HG03039 (cell line): ENCODE data around the gene C19orf53.

Source experiments
- ATAC-seq: cut with Tn5 transposase; IDR thresholded peaks from one replicate; pipeline ENCODE4 v1.9.1; 2021; ENCODE audit warnings: mild to moderate bottlenecking, moderate library complexity; ENCODE audit not compliant: unreplicated experiment

The C19orf53 gene

GRCh38 chr19:13795595-13796300, 21.5 kb downstream of the C19orf53 start:
- ATAC-seq: peak; percentile 19

DNA sequence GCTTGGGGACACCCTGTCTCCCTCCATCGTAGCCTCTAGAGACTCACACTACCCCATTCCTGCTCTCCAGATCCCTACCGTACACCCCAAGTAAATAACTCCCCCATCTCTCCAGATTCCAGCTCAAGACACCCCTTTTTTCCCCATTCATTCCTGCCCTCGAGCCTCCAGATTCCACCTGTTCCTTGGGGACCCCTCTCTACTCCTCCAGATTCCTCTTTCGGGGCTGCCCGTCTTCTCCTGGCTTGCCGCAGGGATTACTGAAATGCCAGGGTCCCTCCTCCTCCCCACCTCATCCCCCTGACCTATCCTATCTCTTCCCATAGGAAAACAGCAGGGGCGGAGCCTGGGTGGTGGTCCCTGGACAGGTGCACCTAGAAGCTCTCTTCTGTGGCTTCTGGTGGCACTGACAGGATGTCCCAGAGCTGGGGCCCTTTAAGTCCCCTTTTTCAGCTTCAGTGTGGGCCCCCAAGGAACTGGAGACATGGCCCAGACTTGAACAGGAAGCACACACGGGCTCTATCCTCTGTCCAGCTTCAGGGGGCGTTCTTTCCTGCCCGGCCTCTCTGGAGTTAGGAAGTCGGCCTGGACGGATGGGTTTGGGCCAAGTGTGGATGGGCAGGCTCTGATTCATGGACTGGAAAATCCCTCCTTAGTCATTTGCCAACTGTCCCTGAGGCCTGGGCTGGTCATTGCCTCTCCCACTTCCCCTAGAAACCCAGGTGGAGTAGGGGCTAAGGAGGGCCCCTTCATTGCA, 22.2 kb downstream of the C19orf53 start:
- ATAC-seq: no peak

- ATAC-seq: no peak
These were observed 22.8 kb downstream of the C19orf53 start for GRCh38 chr19:13797058-13797440.

GRCh38 chr19:13797870-13798269, 23.6 kb downstream of the C19orf53 start:
- no peak for ATAC-seq

DNA sequence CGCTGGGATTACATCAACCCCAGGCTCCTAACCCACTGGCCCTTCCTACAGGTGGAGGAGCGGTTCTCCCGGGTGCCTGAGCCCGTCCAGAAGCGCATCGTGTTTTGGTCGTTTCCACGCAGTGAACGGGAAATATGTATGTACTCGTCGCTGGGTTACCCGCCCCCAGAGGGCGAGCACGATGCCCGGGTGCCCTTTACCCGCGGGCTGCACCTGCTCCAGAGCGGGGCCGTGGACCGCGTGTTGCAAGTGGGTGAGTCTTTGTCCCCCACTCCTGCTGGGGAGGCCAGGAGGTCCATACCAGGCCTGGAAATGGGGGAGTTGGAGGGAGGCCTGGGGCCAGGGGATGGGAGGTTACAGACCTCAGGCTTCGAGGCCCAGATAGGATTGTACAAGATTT, 25.4 kb downstream of the C19orf53 start:
- ATAC-seq: no peak

- no peak for ATAC-seq
These were observed 28.8 kb downstream of the C19orf53 start for GRCh38 chr19:13803038-13803437.

DNA sequence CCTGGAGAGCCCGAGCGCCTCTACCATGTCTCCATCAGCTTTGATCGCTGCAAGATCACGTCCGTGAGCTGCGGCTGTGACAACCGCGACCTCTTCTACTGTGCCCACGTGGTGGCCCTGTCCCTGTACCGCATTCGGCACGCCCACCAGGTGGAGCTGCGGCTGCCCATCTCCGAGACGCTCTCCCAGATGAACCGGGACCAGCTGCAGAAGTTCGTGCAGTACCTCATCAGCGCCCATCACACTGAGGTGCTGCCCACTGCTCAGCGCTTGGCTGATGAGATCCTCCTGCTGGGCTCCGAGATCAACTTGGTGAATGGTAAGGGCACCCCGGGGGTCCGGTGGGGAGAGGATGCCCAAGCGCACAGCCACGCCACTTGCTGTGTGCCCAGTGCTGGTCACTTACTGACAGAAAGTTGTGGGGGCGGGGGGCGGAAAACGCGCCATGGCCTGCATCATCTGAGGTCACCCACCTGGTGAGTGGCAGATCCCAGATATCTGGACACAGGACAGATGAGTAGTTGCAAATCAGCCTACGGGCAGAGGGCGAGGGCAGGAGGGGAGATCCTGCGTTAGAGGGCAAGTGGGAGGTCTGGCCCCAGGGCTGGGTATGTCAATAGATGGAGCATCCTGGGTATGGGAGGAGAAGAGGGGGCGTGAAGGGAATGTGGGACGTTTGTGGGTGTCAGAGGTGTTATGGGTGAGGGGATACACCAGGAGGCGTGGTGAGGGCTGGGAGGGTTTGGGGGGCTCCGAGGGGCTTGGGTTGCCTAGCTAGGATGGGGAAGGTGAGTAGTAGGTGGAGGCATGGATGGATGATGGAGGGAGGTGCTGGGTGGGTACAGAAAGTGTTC, 30.8 kb downstream of the C19orf53 start:
- no peak for ATAC-seq

DNA sequence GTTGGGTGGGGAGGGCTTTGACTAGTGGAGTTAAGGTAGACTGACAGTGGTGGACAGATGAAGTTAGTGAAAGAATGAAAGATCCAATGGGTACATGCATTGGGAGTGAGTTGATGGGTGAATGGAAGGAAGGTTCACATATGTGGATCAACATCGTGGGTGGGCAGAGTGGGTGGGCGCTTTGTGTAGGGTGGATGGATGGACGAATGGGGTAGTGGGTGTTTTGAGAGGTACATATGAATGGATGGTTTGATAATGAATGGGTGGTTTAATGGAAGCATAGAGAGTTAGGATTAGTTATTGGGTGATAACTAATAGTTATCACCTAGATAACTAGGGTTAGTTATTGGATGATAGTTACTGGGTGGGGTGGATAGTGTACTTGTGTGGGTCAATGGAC, 32.5 kb downstream of the C19orf53 start:
- no peak for ATAC-seq

- no peak for ATAC-seq
These were observed 33.3 kb downstream of the C19orf53 start for GRCh38 chr19:13807421-13808021.

DNA sequence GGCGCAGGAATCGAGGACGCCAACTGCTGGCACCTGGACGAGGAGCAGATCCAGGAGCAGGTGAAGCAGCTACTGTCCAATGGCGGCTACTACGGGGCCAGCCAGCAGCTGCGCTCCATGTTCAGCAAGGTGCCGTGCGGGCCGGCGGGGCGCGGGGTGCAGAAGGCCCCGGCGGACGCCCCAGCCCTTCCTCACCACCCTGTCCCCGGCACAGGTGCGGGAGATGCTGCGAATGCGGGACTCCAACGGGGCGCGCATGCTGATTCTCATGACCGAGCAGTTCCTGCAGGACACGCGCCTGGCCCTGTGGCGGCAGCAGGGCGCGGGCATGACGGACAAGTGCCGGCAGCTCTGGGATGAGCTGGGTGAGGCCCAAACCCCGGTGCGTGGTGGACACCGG, 34.6 kb downstream of the C19orf53 start:
- no peak for ATAC-seq

GRCh38 chr19:13812544-13812943, 38.3 kb downstream of the C19orf53 start:
- ATAC-seq: no peak

GRCh38 chr19:13813147-13813546, 38.9 kb downstream of the C19orf53 start:
- no peak for ATAC-seq

GRCh38 chr19:13814550-13814949, 40.3 kb downstream of the C19orf53 start:
- no peak for ATAC-seq

- no peak for ATAC-seq
These were observed 42.9 kb downstream of the C19orf53 start for GRCh38 chr19:13817018-13817614.

DNA sequence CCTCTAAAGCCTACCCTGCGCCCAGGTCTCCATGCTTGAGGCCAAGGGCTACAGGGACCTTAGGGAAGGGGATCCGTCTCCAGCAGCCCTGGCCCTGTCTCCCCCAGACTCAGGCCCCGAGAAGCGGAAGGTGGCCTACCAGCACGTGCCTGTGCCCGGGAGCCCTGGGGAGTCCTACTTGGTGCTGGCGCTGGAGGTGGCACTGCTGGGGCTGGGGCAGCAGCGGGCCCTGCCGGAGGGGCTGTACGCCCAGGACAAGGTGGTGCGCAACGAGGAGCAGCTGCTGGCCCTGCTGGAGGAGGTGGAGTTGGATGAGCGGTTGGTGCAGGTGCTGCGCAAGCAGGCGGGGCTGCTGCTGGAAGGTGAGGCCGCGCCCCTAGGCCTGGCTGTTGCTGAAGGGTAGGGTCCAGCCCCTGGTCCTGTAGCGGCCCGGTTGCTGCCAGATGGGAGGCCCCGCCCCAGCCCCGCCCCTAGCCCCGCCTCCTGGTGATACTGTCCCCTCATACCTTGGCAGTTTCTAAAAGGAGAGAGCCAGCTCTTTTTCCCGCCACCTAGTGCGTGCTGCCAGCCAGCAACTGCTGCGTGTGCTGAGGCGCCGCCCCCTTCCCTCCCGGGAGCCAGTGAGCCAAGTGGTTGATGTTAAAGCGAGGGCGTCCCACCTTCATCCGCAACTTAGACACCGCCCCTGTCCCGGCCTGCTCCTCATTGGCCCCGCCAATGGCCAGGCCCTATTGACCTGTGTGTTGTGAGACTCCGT, 43.5 kb downstream of the C19orf53 start:
- ATAC-seq: no peak

DNA sequence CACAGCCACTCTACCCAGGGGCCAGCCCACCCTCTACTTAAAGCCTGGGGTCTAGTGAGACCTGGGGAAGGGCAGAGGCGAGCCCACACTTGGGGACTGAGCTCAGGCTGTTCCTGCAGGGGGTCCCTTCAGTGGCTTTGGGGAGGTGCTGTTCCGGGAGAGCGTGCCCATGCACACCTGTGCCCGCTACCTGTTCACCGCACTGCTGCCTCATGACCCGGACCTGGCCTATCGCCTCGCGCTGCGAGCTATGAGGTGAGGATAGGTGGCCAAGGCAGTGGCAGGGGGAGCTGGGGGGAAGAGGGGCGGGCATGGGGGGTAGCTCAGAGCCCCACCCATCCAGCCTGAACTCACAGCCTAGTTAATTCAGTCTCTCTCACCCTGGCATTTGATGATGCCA, 45.0 kb downstream of the C19orf53 start:
- ATAC-seq: no peak

DNA sequence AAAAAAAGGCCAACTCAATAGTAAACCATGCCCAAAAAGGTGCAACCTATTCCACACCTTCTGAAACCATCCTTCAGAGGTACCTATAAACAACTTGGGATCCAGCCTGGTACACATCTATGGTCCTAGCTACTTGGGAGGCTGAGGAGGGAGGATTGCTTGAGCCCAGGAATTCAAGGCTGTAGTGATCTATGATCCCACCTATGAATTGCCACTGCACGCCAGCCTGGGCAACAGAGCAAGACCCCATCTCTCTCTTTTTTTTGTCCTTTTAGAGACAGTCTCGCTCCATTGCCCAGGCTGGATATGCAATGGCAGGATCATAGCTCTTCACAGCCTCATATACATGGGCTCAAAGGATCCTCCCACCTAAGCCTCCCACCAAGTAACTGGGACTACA, 47.0 kb downstream of the C19orf53 start:
- no peak for ATAC-seq

GRCh38 chr19:13823256-13823655, 49.0 kb downstream of the C19orf53 start:
- ATAC-seq: no peak

DNA sequence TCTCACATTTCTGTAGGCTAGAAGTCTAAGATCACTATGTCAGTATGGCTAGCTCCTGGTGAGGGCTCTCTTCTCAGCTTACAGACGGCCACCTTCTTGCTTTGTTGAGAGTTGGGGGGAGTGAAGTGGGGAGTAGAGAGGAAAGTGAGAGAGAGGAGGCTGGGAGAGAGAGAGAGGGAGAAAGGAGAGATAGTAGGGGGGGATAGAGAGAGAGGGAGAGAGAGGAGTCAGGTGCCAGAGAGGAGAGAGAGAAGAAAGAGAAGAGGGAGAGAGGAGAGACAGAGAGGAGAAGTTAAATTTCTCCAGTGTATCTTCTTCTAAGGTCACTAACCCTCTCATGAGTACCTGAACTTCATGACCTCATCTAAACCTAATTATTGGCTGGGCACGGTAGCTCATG, 49.6 kb downstream of the C19orf53 start:
- no peak for ATAC-seq

- no peak for ATAC-seq
These were observed 50.4 kb downstream of the C19orf53 start for GRCh38 chr19:13824703-13825102.
